ENCODE measurements around the gene SSX4. TPM values are rescaled to one million over a fixed set of nuclear protein-coding genes. Genes with fewer than 3 reads are reported as not detected.
"Not testable (repeated sequence)": the region's sequence is repeated elsewhere in the genome, so short reads cannot be mapped to it uniquely, and the experiment has no call there.

The SSX4 gene
- total RNA-seq, 1 experiment from 2014 or later = 0.17 TPM

- H3K27me3 Mint-ChIP-seq (ENCODE audit: low read depth); DNase-seq (ENCODE audit: low spot score); H3K4me1 Mint-ChIP-seq; POLR2A ChIA-PET; CTCF ChIA-PET; H3K4me3 Mint-ChIP-seq; ATAC-seq; H3K9me3 Mint-ChIP-seq; H3K27ac Mint-ChIP-seq; H3K36me3 Mint-ChIP-seq: not testable (repeated sequence)
Measured at GRCh38 chrX:48359281-48359680, 24.1 kb upstream of the SSX4 start.

GRCh38 chrX:48367717-48368408 lies 15.5 kb upstream of the SSX4 start:
- POLR2A ChIA-PET; H3K9me3 Mint-ChIP-seq; H3K27ac Mint-ChIP-seq; DNase-seq (ENCODE audit: low spot score); H3K27me3 Mint-ChIP-seq (ENCODE audit: low read depth); H3K36me3 Mint-ChIP-seq; CTCF ChIA-PET; H3K4me3 Mint-ChIP-seq; ATAC-seq; H3K4me1 Mint-ChIP-seq: not testable (repeated sequence)

GRCh38 chrX:48370408-48370807 lies 12.9 kb upstream of the SSX4 start:
- H3K27me3 Mint-ChIP-seq (ENCODE audit: low read depth); H3K27ac Mint-ChIP-seq; H3K9me3 Mint-ChIP-seq; CTCF ChIA-PET; ATAC-seq; POLR2A ChIA-PET; H3K4me3 Mint-ChIP-seq; H3K4me1 Mint-ChIP-seq; H3K36me3 Mint-ChIP-seq; DNase-seq (ENCODE audit: low spot score): not testable (repeated sequence)

- H3K36me3 Mint-ChIP-seq; ATAC-seq; H3K27ac Mint-ChIP-seq; CTCF ChIA-PET; H3K4me1 Mint-ChIP-seq; H3K4me3 Mint-ChIP-seq; DNase-seq (ENCODE audit: low spot score); POLR2A ChIA-PET; H3K27me3 Mint-ChIP-seq (ENCODE audit: low read depth); H3K9me3 Mint-ChIP-seq: not testable (repeated sequence)
Measured at GRCh38 chrX:48396931-48397330, 13.6 kb downstream of the SSX4 start.

GRCh38 chrX:48397825-48398224 lies 14.5 kb downstream of the SSX4 start:
- H3K36me3 Mint-ChIP-seq; H3K27ac Mint-ChIP-seq; ATAC-seq; H3K9me3 Mint-ChIP-seq; H3K4me3 Mint-ChIP-seq; CTCF ChIA-PET; H3K27me3 Mint-ChIP-seq (ENCODE audit: low read depth); POLR2A ChIA-PET; H3K4me1 Mint-ChIP-seq; DNase-seq (ENCODE audit: low spot score): not testable (repeated sequence)

GRCh38 chrX:48411860-48412259 lies 28.5 kb downstream of the SSX4 start, which contains the start of gene SSX4B:
Gene SSX4B, minus strand, starts transcription at chrX:48411960. Its CDS starts 588 bp downstream, at chrX:48411372.
- H3K4me3 Mint-ChIP-seq; H3K9me3 Mint-ChIP-seq; DNase-seq (ENCODE audit: low spot score); H3K36me3 Mint-ChIP-seq; ATAC-seq; H3K4me1 Mint-ChIP-seq; CTCF ChIA-PET; H3K27ac Mint-ChIP-seq; H3K27me3 Mint-ChIP-seq (ENCODE audit: low read depth); POLR2A ChIA-PET: not testable (repeated sequence)

GRCh38 chrX:48427027-48427716 lies 43.8 kb downstream of the SSX4 start:
- ATAC-seq; H3K9me3 Mint-ChIP-seq; CTCF ChIA-PET; H3K36me3 Mint-ChIP-seq; H3K27me3 Mint-ChIP-seq (ENCODE audit: low read depth); H3K4me3 Mint-ChIP-seq; POLR2A ChIA-PET; H3K4me1 Mint-ChIP-seq; DNase-seq (ENCODE audit: low spot score); H3K27ac Mint-ChIP-seq: not testable (repeated sequence)

GRCh38 chrX:48429606-48430005 lies 46.3 kb downstream of the SSX4 start:
- POLR2A ChIA-PET; H3K4me3 Mint-ChIP-seq; CTCF ChIA-PET; H3K27ac Mint-ChIP-seq; H3K4me1 Mint-ChIP-seq; DNase-seq (ENCODE audit: low spot score); H3K27me3 Mint-ChIP-seq (ENCODE audit: low read depth); ATAC-seq; H3K36me3 Mint-ChIP-seq: not testable (repeated sequence)
- peaks cover 11% of the 10 kb centered on the region for H3K9me3 Mint-ChIP-seq

GRCh38 chrX:48430166-48430565 lies 46.8 kb downstream of the SSX4 start:
- H3K36me3 Mint-ChIP-seq; H3K4me1 Mint-ChIP-seq; H3K27me3 Mint-ChIP-seq (ENCODE audit: low read depth); ATAC-seq; DNase-seq (ENCODE audit: low spot score); H3K4me3 Mint-ChIP-seq; H3K27ac Mint-ChIP-seq; POLR2A ChIA-PET; CTCF ChIA-PET: not testable (repeated sequence)
- H3K9me3 Mint-ChIP-seq = peaks cover 15% of the 10 kb centered on the region

- not testable (repeated sequence) for H3K27ac Mint-ChIP-seq, ATAC-seq
Measured at GRCh38 chrX:48433713-48434112, 50.4 kb downstream of the SSX4 start.

More at GRCh38 chrX:48433713-48434112, 50.4 kb downstream of the SSX4 start:
- H3K4me1 Mint-ChIP-seq, CTCF ChIA-PET, POLR2A ChIA-PET, H3K4me3 Mint-ChIP-seq: not testable (repeated sequence)
- DNase-seq (ENCODE audit: low spot score) = peak; percentile 17
- H3K36me3 Mint-ChIP-seq = peaks cover 14% of the 10 kb centered on the region; the same call in 1 of the 2 replicates
- H3K9me3 Mint-ChIP-seq = peaks cover 20% of the 10 kb centered on the region
- peaks cover 20% of the 10 kb centered on the region for H3K27me3 Mint-ChIP-seq (ENCODE audit: low read depth)
